HCT116 (cell line): ENCODE measurements around the gene RFESD. TPM values are rescaled to one million over a fixed set of nuclear protein-coding genes. Genes with fewer than 3 reads are reported as not detected.

Experiments used
- ATAC-seq: fragments of 200-7000 bp; cut with Tn5 transposase; 2 replicates; pipeline ENCODE4 v1.9.1; 2020; ENCODE audit warnings: mild to moderate bottlenecking, moderate library complexity
- BruUV-seq: library from RNA; stranded (reverse); fragments of 400-500 nt; replicated peaks from 2 replicates; lab custom pipeline; 2021; lab: Mats Ljungman, UMichigan
- CTCF ChIA-PET: fragments of 300-600 bp; sonication (Branson Sonifier 250); formaldehyde crosslinking; loops from one replicate; lab custom pipeline; 2021; ENCODE audit warnings: antibody characterized with exemption; lab: Charles Lee
- POLR2A ChIA-PET: fragments of 300-600, 350-600 bp; sonication (Branson Sonifier 250); formaldehyde crosslinking; loops from one replicate; lab custom pipeline; 2021; ENCODE audit warnings: antibody characterized with exemption; lab: Charles Lee
- RAD21 ChIA-PET, 2 experiments: fragments of 300-600 bp; sonication (Branson Sonifier 250); formaldehyde crosslinking; loops; one replicate each; lab custom pipeline; 2023; ENCODE audit warnings: low total read pairs in 2 of 2; ENCODE audit not compliant: uncharacterized antibody in 2 of 2, unreplicated experiment in 2 of 2, low non-redundant PET in 1 of 2; lab: Charles Lee
- DNase-seq: peaks from one replicate; pipeline ENCODE4 v3.0.0-alpha.2; 2010; ENCODE audit warnings: low read depth, low spot score
- H2AFZ ChIP-seq: fragments of 200-600 bp; shearing (Covaris generic), sonication (generic); 2 replicates; pipeline ENCODE4 v1.6.1; 2017; ENCODE audit warnings: low read depth, mixed run types, mixed read lengths, antibody characterized with exemption, low read length; ENCODE audit not compliant: poor library complexity, severe bottlenecking
- H3K27ac ChIP-seq: 2 replicates; pipeline ENCODE4 v1.5.1; 2012; ENCODE audit warnings: low read depth, low read length
- H3K27me3 ChIP-seq: fragments of 200-600 bp; sonication (generic); 2 replicates; pipeline ENCODE4 v1.6.1; 2016; ENCODE audit warnings: mixed run types, low read length, mixed read lengths; ENCODE audit not compliant: insufficient read depth
- H3K36me3 ChIP-seq, 2 experiments: fragments of 200-500 bp in 1 of 2; fragments of 200-600 bp in 1 of 2; sonication (Bioruptor generic) in 1 of 2; sonication (generic) in 1 of 2; 2 replicates each; pipeline versions ENCODE4 v1.5.1 to v1.6.1; 2014 to 2016; ENCODE audit warnings: low read length in 2 of 2, inconsistent platforms in 1 of 2, mixed read lengths in 1 of 2, mixed run types in 1 of 2; ENCODE audit not compliant: insufficient read depth in 2 of 2, control insufficient read depth in 1 of 2
- H3K4me1 ChIP-seq, 2 experiments: fragments of 200-600 bp in 1 of 2; sonication (generic) in 1 of 2; 2 replicates each; pipeline versions ENCODE4 v1.5.1 to v1.6.1; 2012 to 2017; ENCODE audit warnings: low read length in 2 of 2, inconsistent platforms in 1 of 2, mild to moderate bottlenecking in 1 of 2, mixed read lengths in 1 of 2, mixed run types in 1 of 2, moderate library complexity in 1 of 2; ENCODE audit not compliant: insufficient read depth in 2 of 2, control insufficient read depth in 1 of 2
- H3K4me2 ChIP-seq: fragments of 200-600 bp; sonication (generic); 2 replicates; pipeline ENCODE4 v1.6.1; 2017; ENCODE audit warnings: mixed run types, low read length, mixed read lengths
- H3K4me3 ChIP-seq, 2 experiments: fragments of 200-600 bp in 1 of 2; sonication (generic) in 1 of 2; replicated peaks in 1 of 2; 2 replicates each; pipeline ENCODE4 v1.5.1; 2011 to 2016; ENCODE audit warnings: low read length in 2 of 2, control low read depth in 1 of 2, low read depth in 1 of 2, mild to moderate bottlenecking in 1 of 2, mixed read lengths in 1 of 2, mixed run types in 1 of 2
- H3K79me2 ChIP-seq: fragments of 200-600 bp; sonication (generic); 2 replicates; pipeline ENCODE4 v1.6.1; 2017; ENCODE audit warnings: mild to moderate bottlenecking, mixed run types, low read length, moderate library complexity, mixed read lengths; ENCODE audit not compliant: insufficient read depth
- H3K9ac ChIP-seq: fragments of 200-600 bp; sonication (generic); 2 replicates; pipeline ENCODE4 v1.6.1; 2016; ENCODE audit warnings: low read length, mixed read lengths
- H3K9me2 ChIP-seq: fragments of 200-600 bp; sonication (generic), shearing (Covaris generic); 2 replicates; pipeline ENCODE4 v1.6.1; 2017; ENCODE audit warnings: mixed run types, mild to moderate bottlenecking, moderate library complexity; ENCODE audit not compliant: insufficient read depth
- H3K9me3 ChIP-seq, 2 experiments: fragments of 200-500 bp in 1 of 2; fragments of 200-600 bp in 1 of 2; sonication (Bioruptor generic) in 1 of 2; sonication (generic) in 1 of 2; 2 replicates each; pipeline ENCODE4 v1.6.1; 2014 to 2017; ENCODE audit warnings: low read length in 2 of 2, mixed read lengths in 2 of 2, inconsistent platforms in 1 of 2, low read depth in 1 of 2, mild to moderate bottlenecking in 1 of 2, mixed run types in 1 of 2, moderate library complexity in 1 of 2; ENCODE audit not compliant: control insufficient read depth in 1 of 2, insufficient read depth in 1 of 2
- H4K20me1 ChIP-seq: fragments of 200-600 bp; sonication (generic), shearing (Covaris generic); 2 replicates; pipeline ENCODE4 v1.6.1; 2017; ENCODE audit warnings: mixed run types, mild to moderate bottlenecking, moderate library complexity; ENCODE audit not compliant: insufficient read depth
- ATF3 ChIP-seq: IDR thresholded peaks from 2 replicates; pipeline ENCODE4 v1.6.1; 2012
- CTCF ChIP-seq, 3 experiments: fragments of 200-600 bp in 1 of 3; sonication (generic) in 1 of 3; IDR thresholded peaks in 2 of 3; conservative IDR thresholded peaks in 1 of 3; 2 replicates each; pipeline ENCODE4 v1.5.1; 2012 to 2017; ENCODE audit warnings: low read depth in 2 of 3, low read length in 2 of 3, antibody characterized with exemption in 1 of 3, borderline replicate concordance in 1 of 3, control low read depth in 1 of 3, mild to moderate bottlenecking in 1 of 3, mixed read lengths in 1 of 3, mixed run types in 1 of 3, moderate library complexity in 1 of 3; ENCODE audit not compliant: insufficient read depth in 1 of 3
- EGR1 ChIP-seq: IDR thresholded peaks from 2 replicates; pipeline ENCODE4 v1.6.1; 2012; ENCODE audit warnings: low read depth
- ELF1 ChIP-seq: IDR thresholded peaks from 2 replicates; pipeline ENCODE4 v1.6.1; 2012; ENCODE audit warnings: low read depth, borderline replicate concordance
- POLR2A ChIP-seq: IDR thresholded peaks from 2 replicates; pipeline ENCODE4 v1.7.0; 2011; ENCODE audit warnings: borderline replicate concordance; ENCODE audit not compliant: insufficient read depth, insufficient read length; ENCODE audit errors: extremely low read depth
- POLR2AphosphoS5 ChIP-seq: IDR thresholded peaks from 2 replicates; pipeline ENCODE4 v1.6.1; 2011; ENCODE audit warnings: mild to moderate bottlenecking, low read depth, low read length, moderate library complexity
- RAD21 ChIP-seq: IDR thresholded peaks from 2 replicates; pipeline ENCODE4 v1.6.1; 2012; ENCODE audit warnings: low read depth, mild to moderate bottlenecking
- SIN3A ChIP-seq: IDR thresholded peaks from 2 replicates; pipeline ENCODE4 v1.6.1; 2012; ENCODE audit warnings: low read depth
- SP1 ChIP-seq: IDR thresholded peaks from 2 replicates; pipeline ENCODE4 v1.6.1; 2012; ENCODE audit warnings: low read depth
- SRF ChIP-seq: IDR thresholded peaks from 2 replicates; pipeline ENCODE4 v1.6.1; 2012; ENCODE audit warnings: low read depth
- ZBTB33 ChIP-seq: IDR thresholded peaks from 2 replicates; pipeline ENCODE4 v1.6.1; 2011; ENCODE audit warnings: mild to moderate bottlenecking, low read length, moderate library complexity; ENCODE audit not compliant: insufficient replicate concordance; ENCODE audit errors: extremely low read depth
- ZFX ChIP-seq: fragments of 450-650 bp; IDR thresholded peaks from 2 replicates; pipeline ENCODE4 v1.6.1; 2017
- intact Hi-C: fragments of 100-400 bp; cut with micrococcal nuclease; formaldehyde crosslinking; loops from 2 replicates; pipeline ENCODE4 v1.10.0; 2022
- total RNA-seq: library from RNA; stranded (reverse); gene quantifications from one replicate; pipeline ENCODE4 v1.2.1, GENCODE V29; 2021; ENCODE audit not compliant: unreplicated experiment

RFESD gene
- total RNA-seq, 1 experiment from 2014 or later: 4.1 TPM

GRCh38 chr5:95669540-95669939, 23.0 kb downstream of the RFESD start:
- no peaks in the 10 kb centered on the region for H3K79me2 ChIP-seq
- H3K4me3 ChIP-seq: no peak overlapping the region
- intact Hi-C loops: no loop called here
- DNase-seq: no peak
- no peaks in the 10 kb centered on the region for H3K9me2 ChIP-seq
- no peak overlapping the region for H3K4me2 ChIP-seq
- H3K9me3 ChIP-seq: no peaks in the 10 kb centered on the region
- no peaks in the 10 kb centered on the region for H4K20me1 ChIP-seq
- POLR2A ChIA-PET: no interaction called here
- TF ChIP-seq ZBTB33 (no peak), ZFX (no peak), POLR2AphosphoS5 (no peak), SRF (no peak), CTCF (IDR thresholded peaks at IDR 0.05 in 2 of 3, conservative IDR thresholded peaks at IDR 0.05 in 1 of 3; ENCODE audit: borderline replicate concordance in 1 of 3, insufficient read depth in 1 of 3, low read depth in 2 of 3, low read length in 2 of 3) (no peak), POLR2A (no peak), SIN3A (no peak), SP1 (no peak), EGR1 (no peak), RAD21 (no peak), ELF1 (no peak), ATF3 (no peak)
- no TSS peak for BruUV-seq
- ATAC-seq: no peak
- peaks cover 0 to 1% of the 10 kb centered on the region in 2 experiments; a peak in 1 of 4 replicates for H3K4me1 ChIP-seq
- no peaks in the 10 kb centered on the region for H3K36me3 ChIP-seq
- H2AFZ ChIP-seq: no peak overlapping the region
- no peak overlapping the region for H3K27ac ChIP-seq
- CTCF ChIA-PET: no interaction called here
- no peaks in the 10 kb centered on the region for H3K27me3 ChIP-seq
- no peak overlapping the region for H3K9ac ChIP-seq
- RAD21 ChIA-PET: no interaction called here
